Measurements from ENCODE around the gene UNC80. TPM values are rescaled to one million over a fixed set of nuclear protein-coding genes. Genes with fewer than 3 reads are reported as not detected.

The UNC80 gene
- total and polyA plus RNA-seq, 2 of the 4 experiments (the other 2 are of a cell fraction) = not detected

DNA sequence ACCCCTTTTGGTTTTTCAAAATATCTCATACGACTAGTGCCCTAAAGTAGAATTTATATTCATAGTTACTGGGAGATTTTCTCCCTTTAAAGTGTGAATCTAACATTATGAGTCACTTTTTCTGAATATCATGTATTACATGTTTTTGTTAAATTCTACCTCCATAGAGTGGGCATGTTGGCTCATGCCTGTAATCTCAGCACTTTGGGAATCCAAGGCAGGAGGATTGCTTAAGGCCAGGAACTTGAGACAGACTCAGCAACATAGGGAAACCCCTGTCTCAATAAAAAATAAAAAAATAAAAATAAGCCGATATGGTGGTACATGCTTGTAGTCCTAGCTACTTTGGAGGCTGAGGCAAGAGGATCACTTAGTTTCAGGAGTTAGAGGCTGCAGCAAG, 45.3 kb upstream of the UNC80 start:
- ATAC-seq (ENCODE audit: low read depth) (no peak), DNase-seq (no peak)
- Histone ChIP-seq H3K23ac (ENCODE audit: low read depth, low read length) (no peak overlapping the region), H4K91ac (ENCODE audit: insufficient read depth, low read depth, low read length) (no peak overlapping the region), H3K4me1 (ENCODE audit: control insufficient read depth, insufficient read depth, low read length) (no peaks in the 10 kb centered on the region), H3K56ac (ENCODE audit: extremely low read depth, insufficient read depth, low read length) (no peak overlapping the region), H3K18ac (ENCODE audit: low read depth, low read length) (no peak overlapping the region), H3K9me1 (ENCODE audit: insufficient read depth, low read length) (no peaks in the 10 kb centered on the region), H2BK15ac (ENCODE audit: low read depth, low read length) (no peak overlapping the region), H3K27me3 (ENCODE audit: control insufficient read depth, insufficient read depth, low read length) (no peaks in the 10 kb centered on the region), H3K9me3 (ENCODE audit: control insufficient read depth, insufficient read depth, low read length) (peaks cover 5% of the 10 kb centered on the region), H2BK5ac (ENCODE audit: low read depth, low read length, poor library complexity, severe bottlenecking) (no peak overlapping the region), H3K4me2 (ENCODE audit: low read depth, low read length) (no peak overlapping the region), H3K36me3 (ENCODE audit: control insufficient read depth, insufficient read depth, low read length) (no peaks in the 10 kb centered on the region), H2AFZ (replicated peaks; ENCODE audit: low read length, poor library complexity) (no peak overlapping the region), H4K5ac (ENCODE audit: low read depth, low read length) (no peak overlapping the region), H4K20me1 (ENCODE audit: insufficient read depth, low read length) (no peaks in the 10 kb centered on the region), H3K4ac (ENCODE audit: low read depth, low read length) (no peak overlapping the region), H2AK5ac (ENCODE audit: low read depth, low read length) (no peak overlapping the region), H3K9ac (ENCODE audit: low read depth, low read length) (no peak overlapping the region), H2AK9ac (replicated peaks; ENCODE audit: low read depth, low read length, poor library complexity) (no peak overlapping the region), H2BK20ac (ENCODE audit: low read depth, low read length) (no peak overlapping the region), H3K27ac (ENCODE audit: insufficient read depth, low read length) (no peak overlapping the region), H2BK120ac (ENCODE audit: low read depth, low read length) (no peak overlapping the region), H4K8ac (ENCODE audit: low read depth in 2 of 2, low read length in 2 of 2) (no peak overlapping the region), H3K79me1 (ENCODE audit: low read depth in 1 of 2, low read length in 2 of 2) (no peaks in the 10 kb centered on the region), H3K4me3 (ENCODE audit: insufficient read depth, low read depth, low read length) (no peak overlapping the region), H3K14ac (replicated peaks; ENCODE audit: low read depth, low read length) (no peak overlapping the region)
- CTCF ChIA-PET = no interaction called here
- intact Hi-C loops (cut with micrococcal nuclease) = no loop called here
- in situ Hi-C loops (cut with MboI; ENCODE audit: low sequenced_read_pairs) = no loop called here
- BruUV-seq (replicated peaks) = no TSS peak
- POLR2A ChIA-PET (ENCODE audit: unreplicated experiment) = no interaction called here
- dilution Hi-C loops (cut with HindIII; ENCODE audit: low sequenced_read_pairs, unreplicated experiment) = no loop called here
- TF ChIP-seq POLR2A (IDR thresholded peaks at IDR 0.05; ENCODE audit: low read depth, low read length) (no peak), ELK1 (IDR thresholded peaks at IDR 0.05; ENCODE audit: borderline replicate concordance, low read depth, low read length) (no peak), USF2 (IDR thresholded peaks at IDR 0.05; ENCODE audit: low read depth, low read length) (no peak), CHD1 (IDR thresholded peaks at IDR 0.05; ENCODE audit: low read depth, low read length) (no peak), MAFK (IDR thresholded peaks at IDR 0.05; ENCODE audit: low read depth, low read length) (no peak), FOS (IDR thresholded peaks at IDR 0.05; ENCODE audit: low read depth, low read length) (no peak), NFE2L2 (IDR thresholded peaks at IDR 0.05; ENCODE audit: low read depth, low read length) (no peak), MXI1 (IDR thresholded peaks at IDR 0.05; ENCODE audit: borderline replicate concordance, low read depth, low read length) (no peak), RFX5 (IDR thresholded peaks at IDR 0.05; ENCODE audit: low read depth, low read length) (no peak), RAD21 (IDR thresholded peaks at IDR 0.05; ENCODE audit: low read length) (no peak), SMC3 (IDR thresholded peaks at IDR 0.05; ENCODE audit: low read depth, low read length) (no peak)
- TF ChIP-seq, protein P1, sequence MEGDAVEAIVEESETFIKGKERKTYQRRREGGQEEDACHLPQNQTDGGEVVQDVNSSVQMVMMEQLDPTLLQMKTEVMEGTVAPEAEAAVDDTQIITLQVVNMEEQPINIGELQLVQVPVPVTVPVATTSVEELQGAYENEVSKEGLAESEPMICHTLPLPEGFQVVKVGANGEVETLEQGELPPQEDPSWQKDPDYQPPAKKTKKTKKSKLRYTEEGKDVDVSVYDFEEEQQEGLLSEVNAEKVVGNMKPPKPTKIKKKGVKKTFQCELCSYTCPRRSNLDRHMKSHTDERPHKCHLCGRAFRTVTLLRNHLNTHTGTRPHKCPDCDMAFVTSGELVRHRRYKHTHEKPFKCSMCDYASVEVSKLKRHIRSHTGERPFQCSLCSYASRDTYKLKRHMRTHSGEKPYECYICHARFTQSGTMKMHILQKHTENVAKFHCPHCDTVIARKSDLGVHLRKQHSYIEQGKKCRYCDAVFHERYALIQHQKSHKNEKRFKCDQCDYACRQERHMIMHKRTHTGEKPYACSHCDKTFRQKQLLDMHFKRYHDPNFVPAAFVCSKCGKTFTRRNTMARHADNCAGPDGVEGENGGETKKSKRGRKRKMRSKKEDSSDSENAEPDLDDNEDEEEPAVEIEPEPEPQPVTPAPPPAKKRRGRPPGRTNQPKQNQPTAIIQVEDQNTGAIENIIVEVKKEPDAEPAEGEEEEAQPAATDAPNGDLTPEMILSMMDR (conservative IDR thresholded peaks at IDR 0.05; ENCODE audit: low read depth, low read length) = no peak
- WGBS, 2 experiments (ENCODE audit: extremely low coverage in 2 of 2, insufficient read length in 1 of 2) = no CpG with 5 or more reads among the region's 2 CpGs

Data from IMR-90 (cell line).